Measurements from ENCODE around the gene DYNC1I1.

GRCh38 chr7:96127746-96128145 lies 355.4 kb downstream of the DYNC1I1 start:
- TF ChIP-seq POLR2A (IDR thresholded peaks at IDR 0.05) (no peak), CTCF (IDR thresholded peaks at IDR 0.05) (no peak), POLR2AphosphoS5 (IDR thresholded peaks at IDR 0.05) (no peak), EP300 (IDR thresholded peaks at IDR 0.05) (no peak)

Measured in suprapubic skin (tissue), 4 donors.